Upper lobe of left lung (tissue), 4 donors: ENCODE data around the gene MYO1F.
"Not testable (repeated sequence)": the region's sequence is repeated elsewhere in the genome, so short reads cannot be mapped to it uniquely, and the experiment has no call there.

Experiments used
- EP300 ChIP-seq, 4 donors: sonication (generic); formaldehyde crosslinking; IDR thresholded peaks; one replicate each; pipeline ENCODE4 v1.5.1; 2017; ENCODE audit warnings: antibody characterized with exemption in 4 of 4, control low read depth in 2 of 4
- POLR2A ChIP-seq, 4 donors: fragments of 450-650 bp; IDR thresholded peaks; one replicate each; pipeline ENCODE4 v1.5.1; 2016 to 2017; ENCODE audit warnings: antibody characterized with exemption in 4 of 4, mild to moderate bottlenecking in 2 of 4
- POLR2AphosphoS5 ChIP-seq, 2 donors: sonication (generic); formaldehyde crosslinking; IDR thresholded peaks; one replicate each; pipeline ENCODE4 v1.5.1; 2017; ENCODE audit warnings: antibody characterized with exemption in 2 of 2
- TF ChIP-seq, protein P1 (sequence below), 6 experiments: fragments of 450-650 bp in 4 of 6; fragments of 200-600 bp in 2 of 6; sonication (generic) in 2 of 6; IDR thresholded peaks; one replicate each; pipeline ENCODE4 v1.5.1; 2016 to 2019; ENCODE audit warnings: antibody characterized with exemption in 6 of 6

DNA sequence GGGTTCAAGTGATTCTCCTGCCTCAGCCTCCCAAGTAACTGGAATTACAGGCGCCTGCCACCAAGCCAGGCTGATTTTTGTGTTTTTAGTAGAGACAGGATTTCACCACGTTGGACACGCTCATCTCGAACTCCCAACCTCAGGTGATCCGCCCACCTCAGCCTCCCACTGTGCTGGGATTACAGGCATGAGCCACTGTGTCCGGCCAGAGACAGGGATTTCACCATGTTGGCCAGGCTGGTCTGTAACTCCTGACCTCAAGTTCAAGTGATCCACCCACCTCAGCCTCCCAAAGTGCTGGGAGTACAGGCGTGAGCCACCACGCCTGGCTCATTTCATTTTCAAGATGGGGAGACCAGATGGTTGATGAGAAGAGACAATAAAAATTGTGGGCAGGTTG, 12.4 kb downstream of the MYO1F start:
- TF ChIP-seq POLR2A, POLR2AphosphoS5, EP300 (IDR thresholded peaks at IDR 0.05): not testable (repeated sequence)
- TF ChIP-seq, protein P1, sequence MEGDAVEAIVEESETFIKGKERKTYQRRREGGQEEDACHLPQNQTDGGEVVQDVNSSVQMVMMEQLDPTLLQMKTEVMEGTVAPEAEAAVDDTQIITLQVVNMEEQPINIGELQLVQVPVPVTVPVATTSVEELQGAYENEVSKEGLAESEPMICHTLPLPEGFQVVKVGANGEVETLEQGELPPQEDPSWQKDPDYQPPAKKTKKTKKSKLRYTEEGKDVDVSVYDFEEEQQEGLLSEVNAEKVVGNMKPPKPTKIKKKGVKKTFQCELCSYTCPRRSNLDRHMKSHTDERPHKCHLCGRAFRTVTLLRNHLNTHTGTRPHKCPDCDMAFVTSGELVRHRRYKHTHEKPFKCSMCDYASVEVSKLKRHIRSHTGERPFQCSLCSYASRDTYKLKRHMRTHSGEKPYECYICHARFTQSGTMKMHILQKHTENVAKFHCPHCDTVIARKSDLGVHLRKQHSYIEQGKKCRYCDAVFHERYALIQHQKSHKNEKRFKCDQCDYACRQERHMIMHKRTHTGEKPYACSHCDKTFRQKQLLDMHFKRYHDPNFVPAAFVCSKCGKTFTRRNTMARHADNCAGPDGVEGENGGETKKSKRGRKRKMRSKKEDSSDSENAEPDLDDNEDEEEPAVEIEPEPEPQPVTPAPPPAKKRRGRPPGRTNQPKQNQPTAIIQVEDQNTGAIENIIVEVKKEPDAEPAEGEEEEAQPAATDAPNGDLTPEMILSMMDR (IDR thresholded peaks at IDR 0.05): not testable (repeated sequence)
